Breast epithelium (tissue), 4 donors: ENCODE measurements around the gene TMEM108. TPM values are rescaled to one million over a fixed set of nuclear protein-coding genes. Genes with fewer than 3 reads are reported as not detected.

Source experiments
- DNase-seq, 2 donors: peaks; one replicate each; pipeline ENCODE4 v3.0.0-alpha.2; 2019; ENCODE audit warnings: low spot score in 2 of 2
- H3K27ac ChIP-seq, 2 donors: fragments of 200-600 bp; sonication (generic) in 1 of 2; one replicate each; pipeline ENCODE4 v1.5.1; 2016 to 2019; ENCODE audit warnings: mild to moderate bottlenecking in 1 of 2
- H3K27me3 ChIP-seq, 2 donors: fragments of 200-600 bp; sonication (generic) in 1 of 2; one replicate each; pipeline versions ENCODE4 v1.5.1 to v1.6.0; 2017 to 2019; ENCODE audit warnings: control low read depth in 1 of 2, mild to moderate bottlenecking in 1 of 2
- H3K36me3 ChIP-seq: fragments of 200-600 bp; one replicate; pipeline ENCODE4 v1.5.1; 2019
- H3K4me1 ChIP-seq, 2 donors: fragments of 200-600 bp; sonication (generic); one replicate each; pipeline ENCODE4 v1.5.1; 2016 to 2019; ENCODE audit warnings: control low read depth in 1 of 2
- H3K4me3 ChIP-seq, 3 donors: fragments of 200-600 bp; sonication (generic); 1 replicate in 2 of 3; 2 replicates in 1 of 3; pipeline ENCODE4 v1.5.1; 2016 to 2019; ENCODE audit warnings: mild to moderate bottlenecking in 3 of 3, moderate library complexity in 2 of 3
- H3K9me3 ChIP-seq, 2 donors: fragments of 200-600 bp; sonication (generic) in 1 of 2; one replicate each; pipeline ENCODE4 v1.5.1; 2016 to 2019; ENCODE audit warnings: control low read depth in 1 of 2
- POLR2A ChIP-seq: fragments of 450-650 bp; IDR thresholded peaks from one replicate; pipeline ENCODE4 v1.6.1; 2016; ENCODE audit warnings: antibody characterized with exemption, mild to moderate bottlenecking, moderate library complexity
- POLR2AphosphoS5 ChIP-seq, 3 donors: sonication (generic); formaldehyde crosslinking; IDR thresholded peaks; one replicate each; pipeline ENCODE4 v1.6.1; 2017; ENCODE audit warnings: antibody characterized with exemption in 3 of 3
- intact Hi-C: fragments of 100-400 bp; cut with DNase I; formaldehyde crosslinking; loops from one replicate; pipeline ENCODE4 v1.15.1; 2023; ENCODE audit warnings: low total_unique reads
- total RNA-seq, 3 donors: library from RNA; depleted of rRNA; stranded (reverse); fragments of >200 nt; gene quantifications; one replicate each; pipeline ENCODE4 v1.1.0, GENCODE V29; 2016
- TF ChIP-seq, protein P1 (sequence below), 3 donors: fragments of 450-650 bp; IDR thresholded peaks; one replicate each; pipeline ENCODE4 v1.5.1; 2016 to 2017; ENCODE audit warnings: antibody characterized with exemption in 3 of 3, mild to moderate bottlenecking in 3 of 3, moderate library complexity in 3 of 3

TMEM108 gene
- total RNA-seq, 3 donors from 2014 or later: 0.44 to 0.98 (median 0.48) TPM

DNA sequence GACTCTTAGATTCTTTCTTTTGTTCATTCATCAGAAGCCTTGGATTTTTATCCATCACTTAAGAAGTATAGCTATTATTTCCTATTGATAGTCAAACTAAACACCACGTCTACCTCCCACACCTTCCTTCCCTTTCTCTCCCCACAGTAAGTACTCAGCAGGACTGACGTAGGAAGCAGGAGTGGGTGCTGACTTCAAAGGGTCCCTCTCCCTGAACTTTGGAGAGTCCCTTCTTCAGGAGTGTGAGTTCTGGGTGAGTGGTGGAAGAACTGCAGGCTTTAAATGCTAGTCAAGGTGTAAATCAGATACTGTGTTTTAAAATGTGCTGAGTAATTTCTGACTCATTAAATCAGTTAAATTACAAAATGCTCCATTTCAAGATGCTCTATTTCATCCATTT, 235.2 kb downstream of the TMEM108 start:
- Histone ChIP-seq H3K27me3 (no peaks in the 10 kb centered on the region), H3K9me3 (no peaks in the 10 kb centered on the region), H3K36me3 (no peaks in the 10 kb centered on the region), H3K4me3 (no peak overlapping the region), H3K4me1 (no peaks in the 10 kb centered on the region), H3K27ac (no peak overlapping the region)
- no peak for DNase-seq
- intact Hi-C loops: no loop called here
- TF ChIP-seq, protein P1, sequence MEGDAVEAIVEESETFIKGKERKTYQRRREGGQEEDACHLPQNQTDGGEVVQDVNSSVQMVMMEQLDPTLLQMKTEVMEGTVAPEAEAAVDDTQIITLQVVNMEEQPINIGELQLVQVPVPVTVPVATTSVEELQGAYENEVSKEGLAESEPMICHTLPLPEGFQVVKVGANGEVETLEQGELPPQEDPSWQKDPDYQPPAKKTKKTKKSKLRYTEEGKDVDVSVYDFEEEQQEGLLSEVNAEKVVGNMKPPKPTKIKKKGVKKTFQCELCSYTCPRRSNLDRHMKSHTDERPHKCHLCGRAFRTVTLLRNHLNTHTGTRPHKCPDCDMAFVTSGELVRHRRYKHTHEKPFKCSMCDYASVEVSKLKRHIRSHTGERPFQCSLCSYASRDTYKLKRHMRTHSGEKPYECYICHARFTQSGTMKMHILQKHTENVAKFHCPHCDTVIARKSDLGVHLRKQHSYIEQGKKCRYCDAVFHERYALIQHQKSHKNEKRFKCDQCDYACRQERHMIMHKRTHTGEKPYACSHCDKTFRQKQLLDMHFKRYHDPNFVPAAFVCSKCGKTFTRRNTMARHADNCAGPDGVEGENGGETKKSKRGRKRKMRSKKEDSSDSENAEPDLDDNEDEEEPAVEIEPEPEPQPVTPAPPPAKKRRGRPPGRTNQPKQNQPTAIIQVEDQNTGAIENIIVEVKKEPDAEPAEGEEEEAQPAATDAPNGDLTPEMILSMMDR (IDR thresholded peaks at IDR 0.05): no peak
- no peak for TF ChIP-seq POLR2AphosphoS5 (IDR thresholded peaks at IDR 0.05)
- no peak for TF ChIP-seq POLR2A

- intact Hi-C loops: no loop called here
- DNase-seq: no peak
- no peaks in the 10 kb centered on the region for H3K27me3 ChIP-seq
- TF ChIP-seq, protein P1 (IDR thresholded peaks at IDR 0.05): no peak
- TF ChIP-seq POLR2AphosphoS5 (IDR thresholded peaks at IDR 0.05) (no peak), POLR2A (no peak)
- no peaks in the 10 kb centered on the region for H3K4me1 ChIP-seq
- no peak overlapping the region for H3K4me3 ChIP-seq
- H3K9me3 ChIP-seq: no peaks in the 10 kb centered on the region
- H3K27ac ChIP-seq: no peak overlapping the region
- no peaks in the 10 kb centered on the region for H3K36me3 ChIP-seq
These were observed 236.3 kb downstream of the TMEM108 start for GRCh38 chr3:133274477-133274876.

- Histone ChIP-seq H3K36me3 (no peaks in the 10 kb centered on the region), H3K27ac (no peak overlapping the region), H3K4me1 (no peaks in the 10 kb centered on the region), H3K27me3 (no peaks in the 10 kb centered on the region), H3K9me3 (no peaks in the 10 kb centered on the region), H3K4me3 (no peak overlapping the region)
- DNase-seq: no peak
- intact Hi-C loops: no loop called here
- TF ChIP-seq, protein P1 (IDR thresholded peaks at IDR 0.05): no peak
- TF ChIP-seq POLR2A: no peak
- TF ChIP-seq POLR2AphosphoS5 (IDR thresholded peaks at IDR 0.05): no peak
These were observed 238.4 kb downstream of the TMEM108 start for GRCh38 chr3:133276594-133276993.

DNA sequence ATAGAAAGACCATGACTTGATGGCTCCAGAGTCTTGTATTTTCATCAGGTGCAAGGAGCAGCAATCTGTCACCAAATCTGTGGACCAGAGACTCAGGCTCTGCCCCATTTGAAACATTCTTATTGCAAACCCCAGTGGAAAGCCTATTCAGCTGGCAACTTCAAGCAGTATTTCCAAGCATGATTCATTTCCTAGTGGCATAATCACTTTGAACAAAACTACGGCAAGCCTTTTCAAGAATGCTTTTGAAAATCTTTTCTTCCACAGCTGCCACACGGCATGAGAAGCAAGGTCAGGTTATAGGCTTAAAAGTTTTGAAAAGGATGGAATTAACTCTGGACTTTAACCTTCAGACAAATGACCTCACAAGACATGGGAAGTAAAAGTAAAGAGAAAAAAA, 239.6 kb downstream of the TMEM108 start:
- TF ChIP-seq POLR2A: no peak
- TF ChIP-seq, protein P1 (IDR thresholded peaks at IDR 0.05): no peak
- TF ChIP-seq POLR2AphosphoS5 (IDR thresholded peaks at IDR 0.05): no peak
- Histone ChIP-seq H3K27me3 (no peaks in the 10 kb centered on the region), H3K36me3 (no peaks in the 10 kb centered on the region), H3K4me3 (no peak overlapping the region), H3K4me1 (no peaks in the 10 kb centered on the region), H3K27ac (no peak overlapping the region), H3K9me3 (no peaks in the 10 kb centered on the region)
- DNase-seq: no peak
- intact Hi-C loops: no loop called here

DNA sequence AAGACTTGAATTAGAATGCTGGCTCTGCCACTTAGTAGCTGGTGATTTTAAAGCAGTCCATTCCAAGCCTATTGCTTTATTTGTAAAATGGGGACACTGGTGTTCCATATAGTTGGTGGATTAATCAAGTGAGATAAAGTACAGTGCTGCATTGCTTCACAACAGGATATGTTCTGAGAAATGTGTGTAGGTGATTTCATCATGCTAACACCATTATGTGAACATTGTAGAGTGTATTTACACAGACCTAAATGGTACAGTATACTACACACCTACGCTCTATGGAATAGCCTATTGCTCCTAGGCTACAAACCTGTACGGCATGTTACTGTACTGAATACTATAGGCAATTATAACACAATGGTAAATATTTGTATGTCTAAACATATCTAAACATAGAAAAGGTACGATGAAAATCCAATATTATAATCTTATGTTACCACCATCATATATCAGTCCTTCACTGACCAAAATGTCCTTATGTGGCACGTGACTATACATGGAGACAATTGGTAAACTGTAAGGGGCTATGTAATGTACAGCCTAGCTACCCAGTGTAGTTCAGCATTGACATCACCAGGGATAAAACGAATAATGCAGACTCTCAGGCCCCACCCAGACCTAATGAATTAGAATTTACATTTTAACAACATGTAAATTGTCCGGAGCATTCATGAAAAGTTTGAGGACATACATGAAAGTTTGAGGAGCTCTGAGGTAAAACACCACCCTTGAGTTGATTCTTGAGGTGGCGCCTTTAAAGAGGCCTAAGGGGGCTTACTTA, 240.3 kb downstream of the TMEM108 start:
- intact Hi-C loops: no loop called here
- H3K27ac ChIP-seq: no peak overlapping the region
- TF ChIP-seq, protein P1 (IDR thresholded peaks at IDR 0.05): no peak
- TF ChIP-seq POLR2AphosphoS5 (IDR thresholded peaks at IDR 0.05) (no peak), POLR2A (no peak)
- H3K27me3 ChIP-seq: no peaks in the 10 kb centered on the region
- H3K4me3 ChIP-seq: no peak overlapping the region
- DNase-seq: no peak
- no peaks in the 10 kb centered on the region for H3K9me3 ChIP-seq
- no peaks in the 10 kb centered on the region for H3K36me3 ChIP-seq
- no peaks in the 10 kb centered on the region for H3K4me1 ChIP-seq
